A549 (cell line): Measurements from ENCODE around the gene MYBPHL. TPM values are rescaled to one million over a fixed set of nuclear protein-coding genes. Genes with fewer than 3 reads are reported as not detected.

ENCODE experiments used
- ATAC-seq, 2 experiments: fragments of 200-7000 bp in 1 of 2; fragments of >200 bp in 1 of 2; cut with Nextera tagmentation in 1 of 2; cut with Tn5 transposase in 1 of 2; 3 replicates each; pipeline versions ENCODE4 v1.8.0 to v1.9.1; 2018 to 2020; ENCODE audit warnings: mild to moderate bottlenecking in 1 of 2, moderate library complexity in 1 of 2
- CTCF ChIA-PET: fragments of 300-600 bp; sonication (Branson Sonifier 250); formaldehyde crosslinking; extraction: SDS; loops from one replicate; lab custom pipeline; 2021; ENCODE audit warnings: antibody characterized with exemption, inconsistent platforms; lab: Yijun Ruan, JAX
- POLR2A ChIA-PET: fragments of 350-600 bp; formaldehyde crosslinking; extraction: SDS; loops from one replicate; lab custom pipeline; 2021; ENCODE audit warnings: antibody characterized with exemption, inconsistent platforms; lab: Yijun Ruan, JAX
- DNase-seq, 2 experiments: peaks; one replicate each; pipeline versions ENCODE4 v3.0.0 to v3.0.0-alpha.2; 2011 to 2016; ENCODE audit warnings: low read depth in 1 of 2, low spot score in 1 of 2
- FAIRE-seq: peaks from 2 replicates; lab custom pipeline; 2011; peaks lifted over from hg19 to GRCh38; lab: Jason Lieb, UNC
- H3K27ac ChIP-seq, 2 experiments: fragments of >200 bp; sonication (Bioruptor Twin); formaldehyde crosslinking; 3 replicates each; pipeline ENCODE4 v1.5.1; 2016 to 2017
- H3K4me1 ChIP-seq: fragments of >200 bp; sonication (Bioruptor Twin); formaldehyde crosslinking; 3 replicates; pipeline ENCODE4 v1.6.1; 2016
- H3K4me2 ChIP-seq: fragments of >200 bp; sonication (Bioruptor Twin); formaldehyde crosslinking; 3 replicates; pipeline ENCODE4 v1.6.1; 2016
- H3K4me3 ChIP-seq: fragments of >200 bp; sonication (Bioruptor Twin); formaldehyde crosslinking; 3 replicates; pipeline ENCODE4 v1.5.1; 2016
- H3K9me3 ChIP-seq: fragments of >200 bp; sonication (Bioruptor Twin); formaldehyde crosslinking; 3 replicates; pipeline ENCODE4 v1.6.1; 2016
- BHLHE40 ChIP-seq: IDR thresholded peaks from 2 replicates; pipeline ENCODE4 v1.6.1; 2012; ENCODE audit warnings: low read depth, low read length, inconsistent platforms
- CBX8 ChIP-seq: fragments of 200-600 bp; sonication (generic); IDR thresholded peaks from 2 replicates; pipeline ENCODE4 v1.6.1; 2016
- CEBPB ChIP-seq, 2 experiments: fragments of >200 bp in 1 of 2; sonication (Bioruptor Twin) in 1 of 2; formaldehyde crosslinking in 1 of 2; IDR thresholded peaks; 2 replicates each; pipeline ENCODE4 v1.6.1; 2012 to 2016
- CHD2 ChIP-seq: fragments of 150-350 bp; IDR thresholded peaks from 2 replicates; pipeline ENCODE4 v1.6.1; 2014; ENCODE audit warnings: low read length; ENCODE audit not compliant: partially characterized antibody
- CTCF ChIP-seq: fragments of >200 bp; sonication (Bioruptor Twin); formaldehyde crosslinking; IDR thresholded peaks from 3 replicates; pipeline ENCODE4 v1.5.1; 2016
- E2F6 ChIP-seq: IDR thresholded peaks from 2 replicates; pipeline ENCODE4 v1.6.1; 2012; ENCODE audit warnings: low read depth, borderline replicate concordance
- EHMT2 ChIP-seq: fragments of 200-600 bp; sonication (generic); IDR thresholded peaks from 2 replicates; pipeline ENCODE4 v1.6.1; 2016; ENCODE audit warnings: antibody characterized with exemption, low read depth, mild to moderate bottlenecking, moderate library complexity
- ESRRA ChIP-seq: fragments of 150-350 bp; IDR thresholded peaks from 2 replicates; pipeline ENCODE4 v1.6.1; 2014; ENCODE audit warnings: mild to moderate bottlenecking, low read length, borderline replicate concordance
- FOXS1 ChIP-seq: fragments of 250-450 bp; sonication (Bioruptor Pico); IDR thresholded peaks from 2 replicates; pipeline ENCODE4 v1.5.0; 2020; ENCODE audit warnings: mild to moderate bottlenecking, moderate library complexity
- HDAC2 ChIP-seq: fragments of 200-600 bp; sonication (generic); IDR thresholded peaks from 2 replicates; pipeline ENCODE4 v1.6.1; 2016
- HMGXB4 ChIP-seq: fragments of 250-450 bp; sonication (Bioruptor Pico); IDR thresholded peaks from 2 replicates; pipeline ENCODE4 v1.5.0; 2021; ENCODE audit warnings: mild to moderate bottlenecking, moderate library complexity, borderline replicate concordance
- HOXB13 ChIP-seq: fragments of 250-450 bp; sonication (Bioruptor Pico); IDR thresholded peaks from 2 replicates; pipeline ENCODE4 v1.5.0; 2020; ENCODE audit warnings: low read depth, mild to moderate bottlenecking, moderate library complexity
- JUNB ChIP-seq: fragments of >200 bp; sonication (Bioruptor Twin); formaldehyde crosslinking; IDR thresholded peaks from 2 replicates; pipeline ENCODE4 v1.6.1; 2016
- MAZ ChIP-seq: fragments of 150-350 bp; IDR thresholded peaks from 2 replicates; pipeline ENCODE4 v1.6.1; 2014; ENCODE audit warnings: antibody characterized with exemption, low read depth, low read length, borderline replicate concordance
- NPAS2 ChIP-seq: fragments of 250-450 bp; sonication (Bioruptor Pico); IDR thresholded peaks from 2 replicates; pipeline ENCODE4 v1.8.0; 2022; ENCODE audit warnings: mild to moderate bottlenecking, moderate library complexity, borderline replicate concordance
- POLR2A ChIP-seq: IDR thresholded peaks from 2 replicates; pipeline ENCODE4 v1.6.1; 2012; ENCODE audit warnings: mild to moderate bottlenecking, low read length
- RAD21 ChIP-seq, 2 experiments: fragments of >200 bp in 1 of 2; sonication (Bioruptor Twin) in 1 of 2; formaldehyde crosslinking in 1 of 2; IDR thresholded peaks in 1 of 2; conservative IDR thresholded peaks in 1 of 2; 2 replicates in 1 of 2; 3 replicates in 1 of 2; pipeline ENCODE4 v1.6.1; 2012 to 2018; ENCODE audit warnings: inconsistent platforms in 1 of 2
- RARB ChIP-seq: fragments of 250-450 bp; sonication (Bioruptor Pico); IDR thresholded peaks from 2 replicates; pipeline ENCODE4 v1.8.0; 2021; ENCODE audit warnings: mild to moderate bottlenecking, moderate library complexity
- RCOR1 ChIP-seq: fragments of 150-350 bp; IDR thresholded peaks from 2 replicates; pipeline ENCODE4 v1.6.1; 2014; ENCODE audit warnings: antibody characterized with exemption, low read length, low read depth
- REST ChIP-seq: fragments of 200-600 bp; sonication (generic); IDR thresholded peaks from 2 replicates; pipeline ENCODE4 v1.6.1; 2016; ENCODE audit warnings: antibody characterized with exemption, mild to moderate bottlenecking, moderate library complexity
- RFX5 ChIP-seq: fragments of 450-650 bp; IDR thresholded peaks from 2 replicates; pipeline ENCODE4 v1.7.1; 2014; ENCODE audit warnings: antibody characterized with exemption, mild to moderate bottlenecking, moderate library complexity
- RNF2 ChIP-seq: fragments of 200-600 bp; sonication (generic); IDR thresholded peaks from 2 replicates; pipeline ENCODE4 v1.6.1; 2016; ENCODE audit warnings: low read depth, mild to moderate bottlenecking, antibody characterized with exemption, moderate library complexity, borderline replicate concordance
- ZNF302 ChIP-seq: fragments of 250-450 bp; sonication (Bioruptor Pico); IDR thresholded peaks from 2 replicates; pipeline ENCODE4 v1.9.0; 2021; ENCODE audit warnings: inconsistent platforms, mild to moderate bottlenecking, moderate library complexity
- ZSCAN20 ChIP-seq: fragments of 250-450 bp; sonication (Bioruptor Pico); IDR thresholded peaks from 2 replicates; pipeline ENCODE4 v1.8.0; 2022; ENCODE audit warnings: mild to moderate bottlenecking, moderate library complexity
- whole genome bisulfite sequencing: methylation state at CpG from one replicate; pipeline ENCODE4 v1.1.6; 2017; ENCODE audit errors: missing lambda C conversion rate; 5-methylcytosine and 5-hydroxymethylcytosine counted together
- polyA plus RNA-seq, 4 experiments: library from polyadenylated mRNA; depleted of rRNA in 3 of 4; stranded (reverse); fragments of >200 nt; fragmentation: RNase III in 1 of 4; extraction: RNeasy Plus Mini Kit Qiagen cat#74134 plus additional on column Dnase treatment in 1 of 4; gene quantifications; 2 replicates in 3 of 4; 3 replicates in 1 of 4; pipeline ENCODE4 v1.2.3, GENCODE V29; 2011 to 2017
- TF ChIP-seq, protein P1 (sequence below): fragments of 250-450 bp; sonication (Bioruptor Pico); IDR thresholded peaks from 2 replicates; pipeline ENCODE4 v1.5.0; 2020; ENCODE audit warnings: low read depth, mild to moderate bottlenecking, moderate library complexity
- TF ChIP-seq, protein P2 (sequence below): fragments of 150-350 bp; IDR thresholded peaks from 2 replicates; pipeline ENCODE4 v1.6.1; 2014; ENCODE audit warnings: low read depth, mild to moderate bottlenecking, low read length

MYBPHL gene
- polyA plus RNA-seq, 2 of the 4 experiments (the other 2 are of a cell fraction): not detected

GRCh38 chr1:109268431-109269211, 38.2 kb downstream of the MYBPHL start:
- ChIA-PET CTCF (interaction anchor here (0.6 to 2.1 kb wide), 8 partner anchors 9 to 264 kb away, joined by 3 to 8 read pairs (median 4); partner anchors contain the start of gene SORT1), POLR2A (no interaction called here)
- Histone ChIP-seq H3K4me2 (no peak overlapping the region), H3K27ac (no peak overlapping the region), H3K9me3 (no peaks in the 10 kb centered on the region), H3K4me3 (no peak overlapping the region), H3K4me1 (peaks cover 13% of the 10 kb centered on the region)
- no peak for ATAC-seq
- TF ChIP-seq CBX8 (no peak), HDAC2 (no peak), RCOR1 (no peak), MAZ (no peak), HOXB13 (CRISPR knock-in tag) (no peak), RAD21 (conservative IDR thresholded peaks at IDR 0.05 in 1 of 2, IDR thresholded peaks at IDR 0.05 in 1 of 2) (no peak), NPAS2 (CRISPR knock-in tag) (no peak), HMGXB4 (CRISPR knock-in tag) (no peak), RFX5 (no peak)
- no peak for FAIRE-seq
- WGBS: 92% methylated on average over 6 of the region's 29 CpGs
- no peak for DNase-seq

- CTCF ChIA-PET: interaction anchor here (0.6 to 2.1 kb wide), 3 partner anchors 14 to 391 kb away, joined by 3 to 8 read pairs (median 3); partner anchors contain the start of gene GPSM2
- no peak for FAIRE-seq
- POLR2A ChIA-PET: no interaction called here
- no peak overlapping the region for H3K27ac ChIP-seq
- DNase-seq: no peak
- 87% methylated on average over 5 of the region's 17 CpGs for WGBS
- peaks cover 5% of the 10 kb centered on the region for H3K4me1 ChIP-seq
- H3K4me3 ChIP-seq: no peak overlapping the region
- TF ChIP-seq CHD2 (no peak), ZNF302 (CRISPR knock-in tag) (no peak), CEBPB (IDR thresholded peaks at IDR 0.05) (no peak), REST (no peak), JUNB (no peak), ZSCAN20 (CRISPR knock-in tag) (no peak), E2F6 (no peak), RNF2 (no peak), POLR2A (no peak), BHLHE40 (no peak), CTCF (no peak), EHMT2 (no peak), RARB (CRISPR knock-in tag) (no peak), MAZ (no peak), ESRRA (no peak), FOXS1 (CRISPR knock-in tag) (no peak)
- TF ChIP-seq, protein P1, sequence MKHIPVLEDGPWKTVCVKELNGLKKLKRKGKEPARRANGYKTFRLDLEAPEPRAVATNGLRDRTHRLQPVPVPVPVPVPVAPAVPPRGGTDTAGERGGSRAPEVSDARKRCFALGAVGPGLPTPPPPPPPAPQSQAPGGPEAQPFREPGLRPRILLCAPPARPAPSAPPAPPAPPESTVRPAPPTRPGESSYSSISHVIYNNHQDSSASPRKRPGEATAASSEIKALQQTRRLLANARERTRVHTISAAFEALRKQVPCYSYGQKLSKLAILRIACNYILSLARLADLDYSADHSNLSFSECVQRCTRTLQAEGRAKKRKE (CRISPR knock-in tag): no peak
- TF ChIP-seq, protein P2, sequence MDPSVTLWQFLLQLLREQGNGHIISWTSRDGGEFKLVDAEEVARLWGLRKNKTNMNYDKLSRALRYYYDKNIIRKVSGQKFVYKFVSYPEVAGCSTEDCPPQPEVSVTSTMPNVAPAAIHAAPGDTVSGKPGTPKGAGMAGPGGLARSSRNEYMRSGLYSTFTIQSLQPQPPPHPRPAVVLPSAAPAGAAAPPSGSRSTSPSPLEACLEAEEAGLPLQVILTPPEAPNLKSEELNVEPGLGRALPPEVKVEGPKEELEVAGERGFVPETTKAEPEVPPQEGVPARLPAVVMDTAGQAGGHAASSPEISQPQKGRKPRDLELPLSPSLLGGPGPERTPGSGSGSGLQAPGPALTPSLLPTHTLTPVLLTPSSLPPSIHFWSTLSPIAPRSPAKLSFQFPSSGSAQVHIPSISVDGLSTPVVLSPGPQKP: no peak
- H3K4me2 ChIP-seq: no peak overlapping the region
- no peaks in the 10 kb centered on the region for H3K9me3 ChIP-seq
- ATAC-seq: no peak
Observed at GRCh38 chr1:109267743-109268300, 39.0 kb downstream of the MYBPHL start.
